Peyer's patch (tissue), 4 donors: ENCODE results near the gene MRPL12. TPM values are rescaled to one million over a fixed set of nuclear protein-coding genes. Genes with fewer than 3 reads are reported as not detected.

ENCODE experiments used
- DNase-seq, 3 donors: peaks; one replicate each; pipeline ENCODE4 v3.0.0-alpha.2; 2017 to 2019
- H3K27ac ChIP-seq, 4 donors: fragments of 200-600 bp; sonication (generic); one replicate each; pipeline ENCODE4 v1.5.1; 2016 to 2019
- H3K27me3 ChIP-seq, 2 donors: fragments of 200-600 bp; sonication (generic); one replicate each; pipeline ENCODE4 v1.5.1; 2019
- H3K36me3 ChIP-seq, 3 donors: fragments of 200-600 bp; sonication (generic); one replicate each; pipeline ENCODE4 v1.5.1; 2016 to 2019
- H3K4me1 ChIP-seq, 4 donors: fragments of 200-600 bp; sonication (generic); one replicate each; pipeline ENCODE4 v1.5.1; 2016 to 2019
- H3K4me3 ChIP-seq, 4 donors: fragments of 200-600 bp; sonication (generic); 1 replicate in 3 of 4; 2 replicates in 1 of 4; pipeline ENCODE4 v1.5.1; 2016 to 2019; ENCODE audit warnings: mild to moderate bottlenecking in 1 of 4
- H3K9me3 ChIP-seq, 4 donors: fragments of 200-600 bp; sonication (generic); one replicate each; pipeline ENCODE4 v1.5.1; 2016 to 2019; ENCODE audit warnings: mild to moderate bottlenecking in 1 of 4
- POLR2A ChIP-seq, 2 donors: fragments of 450-650 bp; IDR thresholded peaks; one replicate each; pipeline ENCODE4 v1.5.1; 2017; ENCODE audit warnings: antibody characterized with exemption in 2 of 2, mild to moderate bottlenecking in 2 of 2, moderate library complexity in 2 of 2
- total RNA-seq, 4 donors: library from RNA; depleted of rRNA; stranded (reverse); fragments of >200 nt; gene quantifications; one replicate each; pipeline ENCODE4 v1.1.0, GENCODE V29; 2016
- TF ChIP-seq, protein P1 (sequence below), 6 experiments: fragments of 450-650 bp in 4 of 6; fragments of 200-600 bp in 2 of 6; sonication (generic) in 1 of 6; IDR thresholded peaks; one replicate each; pipeline ENCODE4 v1.5.1; 2017 to 2019; ENCODE audit warnings: antibody characterized with exemption in 6 of 6, mild to moderate bottlenecking in 3 of 6, moderate library complexity in 1 of 6

The MRPL12 gene
- total RNA-seq, 4 donors from 2014 or later, result 65.6 to 99.9 (median 76.4) TPM

DNA sequence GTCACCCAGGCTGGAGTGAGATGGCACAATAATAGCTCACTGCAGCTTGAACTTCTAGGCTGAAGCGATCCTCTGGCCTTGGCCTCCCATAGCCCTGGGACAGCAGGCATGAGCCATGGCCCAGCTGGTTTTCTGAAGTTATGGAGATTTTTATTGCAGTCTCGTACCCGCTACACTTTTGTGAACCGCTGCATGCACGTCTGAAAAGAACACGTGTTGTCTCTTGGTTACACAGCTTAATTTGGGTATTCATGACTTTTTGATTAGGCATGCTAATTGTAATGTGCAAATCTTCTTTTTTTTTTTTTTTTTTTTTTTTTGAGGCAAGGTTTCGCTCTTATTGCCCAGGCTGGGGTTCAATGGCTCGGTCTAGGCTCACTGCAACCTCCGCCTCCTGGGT lies 22.3 kb downstream of the MRPL12 start:
- H3K4me1 ChIP-seq, result peaks cover 0 to 32% (median 0%) of the 10 kb centered on the region in 4 donors

DNA sequence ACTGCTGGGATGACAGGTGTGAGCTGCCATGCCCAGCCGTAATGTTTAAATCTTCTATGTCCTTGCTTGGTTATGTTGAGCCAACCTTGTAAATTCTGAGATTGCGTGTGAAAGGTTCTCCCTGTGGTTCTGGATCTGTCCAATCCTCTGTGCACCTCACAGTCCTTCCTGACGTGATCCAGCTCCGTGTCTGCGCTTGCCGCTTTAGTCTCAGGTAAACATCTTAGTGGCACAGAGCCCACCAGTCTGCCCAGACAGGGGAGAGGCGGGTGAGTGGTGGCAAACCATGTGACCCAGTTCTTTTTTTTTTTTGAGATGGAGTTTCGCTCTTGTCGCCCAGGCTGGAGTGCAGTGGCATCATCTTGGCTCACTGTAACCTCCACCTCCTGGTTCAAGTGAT lies 22.8 kb downstream of the MRPL12 start:
- Histone ChIP-seq H3K27ac (no peak overlapping the region), H3K4me1 (peaks cover 0 to 32% (median 0%) of the 10 kb centered on the region in 4 donors), H3K9me3 (no peaks in the 10 kb centered on the region), H3K27me3 (no peaks in the 10 kb centered on the region), H3K4me3 (no peak overlapping the region), H3K36me3 (no peaks in the 10 kb centered on the region)
- no peak for DNase-seq
- no peak for TF ChIP-seq POLR2A (IDR thresholded peaks at IDR 0.05)
- TF ChIP-seq, protein P1, sequence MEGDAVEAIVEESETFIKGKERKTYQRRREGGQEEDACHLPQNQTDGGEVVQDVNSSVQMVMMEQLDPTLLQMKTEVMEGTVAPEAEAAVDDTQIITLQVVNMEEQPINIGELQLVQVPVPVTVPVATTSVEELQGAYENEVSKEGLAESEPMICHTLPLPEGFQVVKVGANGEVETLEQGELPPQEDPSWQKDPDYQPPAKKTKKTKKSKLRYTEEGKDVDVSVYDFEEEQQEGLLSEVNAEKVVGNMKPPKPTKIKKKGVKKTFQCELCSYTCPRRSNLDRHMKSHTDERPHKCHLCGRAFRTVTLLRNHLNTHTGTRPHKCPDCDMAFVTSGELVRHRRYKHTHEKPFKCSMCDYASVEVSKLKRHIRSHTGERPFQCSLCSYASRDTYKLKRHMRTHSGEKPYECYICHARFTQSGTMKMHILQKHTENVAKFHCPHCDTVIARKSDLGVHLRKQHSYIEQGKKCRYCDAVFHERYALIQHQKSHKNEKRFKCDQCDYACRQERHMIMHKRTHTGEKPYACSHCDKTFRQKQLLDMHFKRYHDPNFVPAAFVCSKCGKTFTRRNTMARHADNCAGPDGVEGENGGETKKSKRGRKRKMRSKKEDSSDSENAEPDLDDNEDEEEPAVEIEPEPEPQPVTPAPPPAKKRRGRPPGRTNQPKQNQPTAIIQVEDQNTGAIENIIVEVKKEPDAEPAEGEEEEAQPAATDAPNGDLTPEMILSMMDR (IDR thresholded peaks at IDR 0.05), result no peak

More for the DNA sequence above, 22.3 kb downstream of the MRPL12 start:
- H3K36me3 ChIP-seq, result no peaks in the 10 kb centered on the region
- H3K27ac ChIP-seq, result no peak overlapping the region
- no peak for TF ChIP-seq POLR2A (IDR thresholded peaks at IDR 0.05)
- TF ChIP-seq, protein P1 (IDR thresholded peaks at IDR 0.05), result no peak
- H3K4me3 ChIP-seq, result no peak overlapping the region
- H3K27me3 ChIP-seq, result no peaks in the 10 kb centered on the region
- DNase-seq, result no peak
- H3K9me3 ChIP-seq, result no peaks in the 10 kb centered on the region

DNA sequence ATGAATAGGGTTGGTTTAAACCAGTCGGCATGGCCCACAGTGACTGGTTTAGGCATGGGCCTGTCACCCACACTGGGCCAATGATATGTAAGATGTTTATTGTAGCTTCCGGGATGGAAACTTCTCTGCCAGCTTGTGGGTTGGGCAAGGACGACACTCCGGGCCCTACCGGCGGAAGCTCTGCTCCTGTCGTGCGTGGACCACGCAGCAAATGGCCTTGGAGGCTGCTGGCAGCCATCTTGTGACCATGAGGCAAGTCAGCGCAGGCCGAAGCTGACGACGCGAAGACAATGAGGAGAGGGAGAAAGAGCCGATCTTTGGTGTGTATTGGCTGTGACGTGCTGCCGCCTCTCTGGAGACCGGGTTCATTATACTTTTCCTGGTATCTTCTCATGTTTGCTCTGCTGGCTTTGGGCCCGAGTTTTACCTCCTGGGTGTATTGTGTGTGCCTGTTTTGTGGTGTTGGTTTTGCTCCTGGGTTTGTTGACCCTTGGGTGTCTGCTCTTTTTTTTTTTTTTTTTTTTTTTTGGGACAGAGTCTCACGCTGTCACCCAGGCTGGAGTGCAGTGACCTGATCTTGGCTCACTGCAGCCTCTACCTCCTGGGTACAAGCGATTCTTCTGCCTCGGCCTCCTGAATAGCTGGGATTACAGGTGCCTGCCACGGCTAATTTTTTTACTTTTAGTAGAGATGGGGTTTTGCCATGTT lies 24.3 kb downstream of the MRPL12 start:
- Histone ChIP-seq H3K27me3 (no peaks in the 10 kb centered on the region), H3K4me1 (peaks cover 0 to 18% (median 0%) of the 10 kb centered on the region in 4 donors), H3K27ac (peak overlapping the region in 1 of 4 donors; percentile 61), H3K4me3 (no peak overlapping the region), H3K9me3 (no peaks in the 10 kb centered on the region), H3K36me3 (no peaks in the 10 kb centered on the region)
- peak in 2 of 3 donors; percentile 72 to 73 for DNase-seq
- TF ChIP-seq, protein P1 (IDR thresholded peaks at IDR 0.05), result no peak
- TF ChIP-seq POLR2A (IDR thresholded peaks at IDR 0.05), result peak in 1 of 2 donors; percentile 34

DNA sequence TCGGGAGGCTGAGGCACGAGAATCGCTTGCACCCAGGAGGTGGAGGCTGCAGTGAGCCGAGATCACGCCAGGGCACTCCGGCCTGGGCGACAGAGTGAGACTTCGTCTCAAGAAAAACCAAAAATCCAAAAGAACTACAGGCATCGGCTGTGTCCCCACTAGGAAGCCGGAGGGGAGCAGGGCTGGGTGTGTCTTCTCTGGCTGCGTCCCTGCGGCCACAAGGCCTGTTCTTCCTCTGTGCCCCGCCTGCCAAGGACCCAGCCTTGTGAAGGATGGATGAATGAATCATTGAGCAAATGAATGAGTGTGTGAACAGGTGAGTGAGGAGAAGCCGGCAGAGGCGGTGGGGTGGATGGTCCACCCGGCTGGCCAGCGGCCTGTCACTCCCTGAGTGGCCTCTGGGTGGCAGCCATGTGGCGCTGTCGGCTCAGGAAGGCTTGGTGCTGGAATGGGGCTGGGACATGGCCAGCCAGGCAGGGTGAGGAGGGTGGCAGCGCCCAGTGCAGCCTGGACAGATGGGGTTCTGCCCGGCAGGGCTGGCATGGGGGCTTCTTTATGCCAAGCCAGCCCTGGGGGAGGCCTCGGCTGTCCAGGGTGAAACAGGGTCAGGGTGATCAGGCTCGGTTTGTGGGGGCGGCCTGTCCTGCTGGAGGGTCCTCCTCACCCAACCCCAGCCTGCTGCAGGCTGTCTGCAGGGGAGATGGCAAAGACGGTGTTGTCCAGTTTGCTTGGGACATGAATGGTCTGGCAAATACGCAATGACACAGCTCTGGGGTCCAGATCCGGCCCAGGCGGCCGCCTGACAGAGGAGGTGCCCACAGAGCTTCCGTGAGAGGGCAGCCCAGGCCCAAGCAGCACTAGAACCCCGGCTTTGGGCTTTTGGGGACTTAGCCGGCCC lies 30.6 kb downstream of the MRPL12 start:
- peak overlapping the region in 1 of 4 donors; percentile 15 for H3K4me3 ChIP-seq

More for the DNA sequence above, 30.6 kb downstream of the MRPL12 start:
- TF ChIP-seq POLR2A (IDR thresholded peaks at IDR 0.05), result no peak
- TF ChIP-seq, protein P1 (IDR thresholded peaks at IDR 0.05), result peak; percentile 68 to 98 (median 92)
- H3K4me1 ChIP-seq, result peaks cover 3 to 27% (median 7%) of the 10 kb centered on the region in 4 donors
- peak overlapping the region in 2 of 4 donors; percentile 3 to 57 for H3K27ac ChIP-seq
- no peaks in the 10 kb centered on the region for H3K27me3 ChIP-seq
- peak; percentile 53 to 89 (median 89) for DNase-seq
- H3K36me3 ChIP-seq, result no peaks in the 10 kb centered on the region
- no peaks in the 10 kb centered on the region for H3K9me3 ChIP-seq
